Thyroid gland (tissue), 4 donors: ENCODE data around the gene MAPKBP1.

Experiments
- CTCF ChIP-seq, 6 experiments: fragments of 200-600 bp in 3 of 6; fragments of 450-650 bp in 3 of 6; sonication (generic) in 3 of 6; IDR thresholded peaks; one replicate each; pipeline ENCODE4 v1.5.1; 2016 to 2019; ENCODE audit warnings: antibody characterized with exemption in 6 of 6, mild to moderate bottlenecking in 2 of 6, inconsistent platforms in 1 of 6, moderate library complexity in 1 of 6
- POLR2A ChIP-seq, 2 donors: fragments of 450-650 bp; IDR thresholded peaks; one replicate each; pipeline ENCODE4 v1.6.1; 2017; ENCODE audit warnings: antibody characterized with exemption in 2 of 2, mild to moderate bottlenecking in 2 of 2, moderate library complexity in 1 of 2

- TF ChIP-seq CTCF (IDR thresholded peaks at IDR 0.05): no peak
- no peak for TF ChIP-seq POLR2A (IDR thresholded peaks at IDR 0.05)
These were observed 75.6 kb downstream of the MAPKBP1 start for GRCh38 chr15:41849861-41850260.
